HepG2 (cell line): ENCODE data around the gene ZNF444. TPM values are rescaled to one million over a fixed set of nuclear protein-coding genes. Genes with fewer than 3 reads are reported as not detected.
A peak's percentile ranks its signal among the peaks of the same experiment; 100 is the strongest.

Experiments used
- ARNT ChIP-seq: fragments of 450-650 bp; IDR thresholded peaks from 2 replicates; pipeline ENCODE4 v1.6.1; 2017
- ATRX ChIP-seq: sonication (generic); formaldehyde crosslinking; IDR thresholded peaks from 2 replicates; pipeline ENCODE4 v1.4.0; 2020; ENCODE audit warnings: missing genetic modification reagents, borderline replicate concordance
- CHD4 ChIP-seq: fragments of 200-600 bp; sonication (generic); IDR thresholded peaks from 2 replicates; pipeline ENCODE4 v1.7.0; 2017; ENCODE audit warnings: mild to moderate bottlenecking, low read length, borderline replicate concordance
- MXD4 ChIP-seq: IDR thresholded peaks from 2 replicates; pipeline ENCODE4 v1.6.1; 2016; ENCODE audit warnings: mild to moderate bottlenecking, missing biosample characterization, missing genetic modification reagents
- MZF1 ChIP-seq: sonication (generic); formaldehyde crosslinking; IDR thresholded peaks from 2 replicates; pipeline ENCODE4 v1.8.1; 2023; ENCODE audit warnings: mild to moderate bottlenecking, missing genetic modification reagents, borderline replicate concordance
- NFKBIZ ChIP-seq: IDR thresholded peaks from 2 replicates; pipeline ENCODE4 v1.6.1; 2018; ENCODE audit warnings: missing genetic modification reagents, missing compliant biosample characterization
- POLR2A ChIP-seq, 2 experiments: IDR thresholded peaks; 2 replicates each; pipeline ENCODE4 v1.6.1; 2011; ENCODE audit warnings: low read depth in 2 of 2, low read length in 2 of 2, mild to moderate bottlenecking in 1 of 2, moderate library complexity in 1 of 2; ENCODE audit not compliant: insufficient read depth in 1 of 2
- RAD51 ChIP-seq: fragments of 450-650 bp; IDR thresholded peaks from 2 replicates; pipeline ENCODE4 v1.6.1; 2016; ENCODE audit warnings: borderline replicate concordance
- RARG ChIP-seq: sonication (generic); formaldehyde crosslinking; IDR thresholded peaks from 2 replicates; pipeline ENCODE4 v1.4.0; 2020; ENCODE audit warnings: low read depth, mild to moderate bottlenecking, missing genetic modification reagents
- RBM22 ChIP-seq: fragments of 200-400 bp; formaldehyde crosslinking; optimal IDR thresholded peaks from 2 replicates; pipeline ENCODE3; 2017; ENCODE audit warnings: mild to moderate bottlenecking, low read length, moderate library complexity
- SRSF9 ChIP-seq: fragments of 200-400 bp; formaldehyde crosslinking; IDR thresholded peaks from 2 replicates; pipeline ENCODE4 v1.6.1; 2018; ENCODE audit warnings: borderline replicate concordance, mild to moderate bottlenecking, low read depth, low read length; ENCODE audit not compliant: insufficient read depth, poor library complexity, severe bottlenecking
- ZNF720 ChIP-seq: sonication (generic); formaldehyde crosslinking; IDR thresholded peaks from 2 replicates; pipeline ENCODE4 v1.4.0; 2020; ENCODE audit warnings: missing genetic modification reagents
- polyA plus RNA-seq, 8 experiments: library from polyadenylated mRNA; depleted of rRNA in 3 of 8; stranded (reverse) in 7 of 8; unstranded in 1 of 8; fragments of >200 nt; fragmentation: Illumina TruSeq in 4 of 8; extraction: Trizol in 4 of 8; gene quantifications; 2 replicates each; pipeline versions ENCODE4 v1.2.1 to v1.2.3, GENCODE V29; 2011 to 2016; ENCODE audit warnings: low read depth in 4 of 8, missing spikeins in 1 of 8, mixed read lengths in 1 of 8; ENCODE audit not compliant: insufficient read depth in 1 of 8
- total RNA-seq, 5 experiments: library from RNA; depleted of rRNA; stranded (reverse); fragments of >200 nt; fragmentation: Illumina TruSeq; extraction: Trizol; gene quantifications; 2 replicates each; pipeline ENCODE4 v1.2.3, GENCODE V29; 2016; ENCODE audit warnings: low read depth in 1 of 5
- TF ChIP-seq, protein P1 (sequence below): sonication (generic); formaldehyde crosslinking; IDR thresholded peaks from one replicate; pipeline ENCODE4 v1.5.1; 2020; ENCODE audit warnings: mild to moderate bottlenecking, missing genetic modification reagents; ENCODE audit errors: not compliant biosample characterization
- TF ChIP-seq, protein P2 (sequence below): sonication (generic); formaldehyde crosslinking; IDR thresholded peaks from 2 replicates; pipeline ENCODE4 v1.4.0; 2020; ENCODE audit warnings: mild to moderate bottlenecking, missing genetic modification reagents, borderline replicate concordance
- TF ChIP-seq, protein P3 (sequence below): sonication (generic); formaldehyde crosslinking; IDR thresholded peaks from 2 replicates; pipeline ENCODE4 v1.5.0; 2020; ENCODE audit warnings: missing genetic modification reagents
- TF ChIP-seq, protein P4 (sequence below): sonication (generic); formaldehyde crosslinking; IDR thresholded peaks from 2 replicates; pipeline ENCODE4 v1.8.0; 2022; ENCODE audit warnings: mild to moderate bottlenecking, missing genetic modification reagents; ENCODE audit not compliant: insufficient replicate concordance

ZNF444 gene
- total and polyA plus RNA-seq, 2 of the 13 experiments (the other 11 are each of a cell fraction or from before 2014, with no cell fraction given): 27.4 to 30.3 TPM

DNA sequence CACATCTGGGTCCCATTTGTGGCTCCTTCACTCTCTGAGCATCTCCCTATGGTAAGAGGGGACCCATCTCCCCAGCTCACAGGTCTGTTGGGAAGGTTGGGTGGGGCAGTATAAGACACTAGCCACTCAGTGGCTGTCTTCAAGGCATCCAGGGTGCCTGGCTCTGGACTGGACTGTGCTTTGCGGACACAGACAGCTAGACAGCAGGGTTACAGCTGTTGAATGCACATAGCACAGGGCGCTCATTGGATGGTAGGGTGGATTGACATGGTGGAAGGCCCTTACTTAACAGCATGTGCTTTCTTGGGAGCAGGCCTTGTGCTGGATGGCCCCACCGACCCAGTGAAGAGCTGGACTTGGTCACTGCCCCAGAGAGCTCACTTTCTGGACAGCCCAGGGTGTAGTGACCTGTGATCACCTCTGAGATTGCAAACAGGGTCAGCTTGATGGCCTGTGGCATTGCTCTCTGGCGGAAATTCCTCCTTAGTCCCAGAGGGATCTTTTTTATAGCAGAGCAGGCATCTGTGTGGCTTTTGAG is 1.9 kb downstream of the ZNF444 start (continued):
- TF ChIP-seq, protein P1, sequence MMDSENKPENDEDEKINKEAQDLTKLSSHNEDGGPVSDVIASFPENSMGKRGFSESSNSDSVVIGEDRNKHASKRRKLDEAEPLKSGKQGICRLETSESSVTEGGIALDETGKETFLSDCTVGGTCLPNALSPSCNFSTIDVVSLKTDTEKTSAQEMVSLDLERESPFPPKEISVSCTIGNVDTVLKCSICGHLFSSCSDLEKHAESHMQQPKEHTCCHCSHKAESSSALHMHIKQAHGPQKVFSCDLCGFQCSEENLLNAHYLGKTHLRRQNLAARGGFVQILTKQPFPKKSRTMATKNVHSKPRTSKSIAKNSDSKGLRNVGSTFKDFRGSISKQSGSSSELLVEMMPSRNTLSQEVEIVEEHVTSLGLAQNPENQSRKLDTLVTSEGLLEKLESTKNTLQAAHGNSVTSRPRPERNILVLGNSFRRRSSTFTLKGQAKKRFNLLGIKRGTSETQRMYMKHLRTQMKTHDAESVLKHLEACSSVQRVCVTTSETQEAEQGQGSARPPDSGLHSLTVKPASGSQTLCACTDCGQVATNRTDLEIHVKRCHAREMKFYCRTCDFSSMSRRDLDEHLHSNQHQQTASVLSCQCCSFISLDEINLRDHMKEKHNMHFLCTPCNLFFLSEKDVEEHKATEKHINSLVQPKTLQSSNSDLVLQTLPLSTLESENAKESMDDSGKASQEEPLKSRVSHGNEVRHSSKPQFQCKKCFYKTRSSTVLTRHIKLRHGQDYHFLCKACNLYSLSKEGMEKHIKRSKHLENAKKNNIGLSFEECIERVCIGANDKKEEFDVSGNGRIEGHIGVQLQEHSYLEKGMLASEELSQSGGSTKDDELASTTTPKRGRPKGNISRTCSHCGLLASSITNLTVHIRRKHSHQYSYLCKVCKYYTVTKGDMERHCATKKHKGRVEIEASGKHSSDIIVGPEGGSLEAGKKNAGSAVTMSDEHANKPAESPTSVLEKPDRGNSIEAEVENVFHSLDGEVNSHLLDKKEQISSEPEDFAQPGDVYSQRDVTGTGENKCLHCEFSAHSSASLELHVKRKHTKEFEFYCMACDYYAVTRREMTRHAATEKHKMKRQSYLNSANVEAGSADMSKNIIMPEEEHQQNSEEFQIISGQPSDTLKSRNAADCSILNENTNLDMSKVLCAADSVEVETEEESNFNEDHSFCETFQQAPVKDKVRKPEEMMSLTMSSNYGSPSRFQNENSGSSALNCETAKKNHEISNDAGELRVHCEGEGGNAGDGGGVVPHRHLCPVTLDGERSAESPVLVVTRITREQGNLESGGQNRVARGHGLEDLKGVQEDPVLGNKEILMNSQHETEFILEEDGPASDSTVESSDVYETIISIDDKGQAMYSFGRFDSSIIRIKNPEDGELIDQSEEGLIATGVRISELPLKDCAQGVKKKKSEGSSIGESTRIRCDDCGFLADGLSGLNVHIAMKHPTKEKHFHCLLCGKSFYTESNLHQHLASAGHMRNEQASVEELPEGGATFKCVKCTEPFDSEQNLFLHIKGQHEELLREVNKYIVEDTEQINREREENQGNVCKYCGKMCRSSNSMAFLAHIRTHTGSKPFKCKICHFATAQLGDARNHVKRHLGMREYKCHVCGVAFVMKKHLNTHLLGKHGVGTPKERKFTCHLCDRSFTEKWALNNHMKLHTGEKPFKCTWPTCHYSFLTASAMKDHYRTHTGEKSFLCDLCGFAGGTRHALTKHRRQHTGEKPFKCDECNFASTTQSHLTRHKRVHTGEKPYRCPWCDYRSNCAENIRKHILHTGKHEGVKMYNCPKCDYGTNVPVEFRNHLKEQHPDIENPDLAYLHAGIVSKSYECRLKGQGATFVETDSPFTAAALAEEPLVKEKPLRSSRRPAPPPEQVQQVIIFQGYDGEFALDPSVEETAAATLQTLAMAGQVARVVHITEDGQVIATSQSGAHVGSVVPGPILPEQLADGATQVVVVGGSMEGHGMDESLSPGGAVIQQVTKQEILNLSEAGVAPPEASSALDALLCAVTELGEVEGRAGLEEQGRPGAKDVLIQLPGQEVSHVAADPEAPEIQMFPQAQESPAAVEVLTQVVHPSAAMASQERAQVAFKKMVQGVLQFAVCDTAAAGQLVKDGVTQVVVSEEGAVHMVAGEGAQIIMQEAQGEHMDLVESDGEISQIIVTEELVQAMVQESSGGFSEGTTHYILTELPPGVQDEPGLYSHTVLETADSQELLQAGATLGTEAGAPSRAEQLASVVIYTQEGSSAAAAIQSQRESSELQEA: no peak
- TF ChIP-seq ATRX (CRISPR knock-in tag) (no peak), POLR2A (IDR thresholded peaks at IDR 0.05; ENCODE audit: insufficient read depth in 1 of 2, low read depth in 2 of 2, low read length in 2 of 2) (peak; percentile 51 to 60), RAD51 (no peak), MZF1 (CRISPR knock-in tag) (no peak), RARG (no peak), SRSF9 (no peak), ZNF720 (CRISPR knock-in tag) (no peak), MXD4 (CRISPR knock-in tag) (0 out of 2 replicates have a peak, but pooled peaks have one; percentile 32), RBM22 (peak; percentile 73), CHD4 (no peak), ARNT (no peak), NFKBIZ (CRISPR knock-in tag) (no peak)
- TF ChIP-seq, protein P2, sequence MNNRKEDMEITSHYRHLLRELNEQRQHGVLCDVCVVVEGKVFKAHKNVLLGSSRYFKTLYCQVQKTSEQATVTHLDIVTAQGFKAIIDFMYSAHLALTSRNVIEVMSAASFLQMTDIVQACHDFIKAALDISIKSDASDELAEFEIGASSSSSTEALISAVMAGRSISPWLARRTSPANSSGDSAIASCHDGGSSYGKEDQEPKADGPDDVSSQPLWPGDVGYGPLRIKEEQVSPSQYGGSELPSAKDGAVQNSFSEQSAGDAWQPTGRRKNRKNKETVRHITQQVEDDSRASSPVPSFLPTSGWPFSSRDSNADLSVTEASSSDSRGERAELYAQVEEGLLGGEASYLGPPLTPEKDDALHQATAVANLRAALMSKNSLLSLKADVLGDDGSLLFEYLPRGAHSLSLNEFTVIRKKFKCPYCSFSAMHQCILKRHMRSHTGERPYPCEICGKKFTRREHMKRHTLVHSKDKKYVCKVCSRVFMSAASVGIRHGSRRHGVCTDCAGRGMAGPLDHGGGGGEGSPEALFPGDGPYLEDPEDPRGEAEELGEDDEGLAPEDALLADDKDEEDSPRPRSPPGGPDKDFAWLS (CRISPR knock-in tag): peak; percentile 36; the same call in 1 of the 2 replicates
- TF ChIP-seq, protein P3, sequence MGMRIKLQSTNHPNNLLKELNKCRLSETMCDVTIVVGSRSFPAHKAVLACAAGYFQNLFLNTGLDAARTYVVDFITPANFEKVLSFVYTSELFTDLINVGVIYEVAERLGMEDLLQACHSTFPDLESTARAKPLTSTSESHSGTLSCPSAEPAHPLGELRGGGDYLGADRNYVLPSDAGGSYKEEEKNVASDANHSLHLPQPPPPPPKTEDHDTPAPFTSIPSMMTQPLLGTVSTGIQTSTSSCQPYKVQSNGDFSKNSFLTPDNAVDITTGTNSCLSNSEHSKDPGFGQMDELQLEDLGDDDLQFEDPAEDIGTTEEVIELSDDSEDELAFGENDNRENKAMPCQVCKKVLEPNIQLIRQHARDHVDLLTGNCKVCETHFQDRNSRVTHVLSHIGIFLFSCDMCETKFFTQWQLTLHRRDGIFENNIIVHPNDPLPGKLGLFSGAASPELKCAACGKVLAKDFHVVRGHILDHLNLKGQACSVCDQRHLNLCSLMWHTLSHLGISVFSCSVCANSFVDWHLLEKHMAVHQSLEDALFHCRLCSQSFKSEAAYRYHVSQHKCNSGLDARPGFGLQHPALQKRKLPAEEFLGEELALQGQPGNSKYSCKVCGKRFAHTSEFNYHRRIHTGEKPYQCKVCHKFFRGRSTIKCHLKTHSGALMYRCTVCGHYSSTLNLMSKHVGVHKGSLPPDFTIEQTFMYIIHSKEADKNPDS: no peak
- TF ChIP-seq, protein P4, sequence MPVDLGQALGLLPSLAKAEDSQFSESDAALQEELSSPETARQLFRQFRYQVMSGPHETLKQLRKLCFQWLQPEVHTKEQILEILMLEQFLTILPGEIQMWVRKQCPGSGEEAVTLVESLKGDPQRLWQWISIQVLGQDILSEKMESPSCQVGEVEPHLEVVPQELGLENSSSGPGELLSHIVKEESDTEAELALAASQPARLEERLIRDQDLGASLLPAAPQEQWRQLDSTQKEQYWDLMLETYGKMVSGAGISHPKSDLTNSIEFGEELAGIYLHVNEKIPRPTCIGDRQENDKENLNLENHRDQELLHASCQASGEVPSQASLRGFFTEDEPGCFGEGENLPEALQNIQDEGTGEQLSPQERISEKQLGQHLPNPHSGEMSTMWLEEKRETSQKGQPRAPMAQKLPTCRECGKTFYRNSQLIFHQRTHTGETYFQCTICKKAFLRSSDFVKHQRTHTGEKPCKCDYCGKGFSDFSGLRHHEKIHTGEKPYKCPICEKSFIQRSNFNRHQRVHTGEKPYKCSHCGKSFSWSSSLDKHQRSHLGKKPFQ (CRISPR knock-in tag): no peak
